ENCODE measurements around the gene ZFHX3. TPM values are rescaled to one million over a fixed set of nuclear protein-coding genes. Genes with fewer than 3 reads are reported as not detected.

Gene ZFHX3
- total and polyA plus RNA-seq, 9 donors, result 3.4 to 17.6 (median 11.9) TPM

GRCh38 chr16:72793716-72794115 lies 254.2 kb downstream of the ZFHX3 start:
- intact Hi-C loops (cut with DNase I), result no loop called here
- 96 to 99% (median 97%) methylated on average over 12 of the region's 12 CpGs for WGBS, 3 donors
- no peak for TF ChIP-seq POLR2A (IDR thresholded peaks at IDR 0.05)
- no peak for DNase-seq
- H3K4me3 ChIP-seq, result no peak overlapping the region
- no peak overlapping the region for H3K27ac ChIP-seq
- no peaks in the 10 kb centered on the region for H3K4me1 ChIP-seq (ENCODE audit: insufficient read depth)
- no peaks in the 10 kb centered on the region for H3K9me3 ChIP-seq
- H3K36me3 ChIP-seq, result no peaks in the 10 kb centered on the region
- no peaks in the 10 kb centered on the region for H3K27me3 ChIP-seq

- Histone ChIP-seq H3K4me3 (no peak overlapping the region), H3K27me3 (no peaks in the 10 kb centered on the region), H3K4me1 (ENCODE audit: insufficient read depth) (no peaks in the 10 kb centered on the region), H3K9me3 (no peaks in the 10 kb centered on the region), H3K36me3 (no peaks in the 10 kb centered on the region), H3K27ac (no peak overlapping the region)
- no peak for DNase-seq
- WGBS, 3 donors, result 97 to 100% (median 99%) methylated on average over 5 of the region's 5 CpGs
- no peak for TF ChIP-seq CTCF (IDR thresholded peaks at IDR 0.05)
- no peak for TF ChIP-seq EP300 (IDR thresholded peaks at IDR 0.05)
- no peak for TF ChIP-seq POLR2A (IDR thresholded peaks at IDR 0.05)
- intact Hi-C loops (cut with DNase I), result no loop called here
These were observed 254.9 kb downstream of the ZFHX3 start for GRCh38 chr16:72793017-72793416.

- H3K27me3 ChIP-seq, result no peaks in the 10 kb centered on the region
- no peak for DNase-seq
- intact Hi-C loops (cut with DNase I), result no loop called here
- no peak for TF ChIP-seq POLR2A (IDR thresholded peaks at IDR 0.05)
- no peak for TF ChIP-seq EP300 (IDR thresholded peaks at IDR 0.05)
- TF ChIP-seq CTCF (IDR thresholded peaks at IDR 0.05), result no peak
- H3K4me1 ChIP-seq (ENCODE audit: insufficient read depth), result no peaks in the 10 kb centered on the region
- H3K9me3 ChIP-seq, result no peaks in the 10 kb centered on the region
- H3K27ac ChIP-seq, result no peak overlapping the region
- H3K4me3 ChIP-seq, result no peak overlapping the region
- no peaks in the 10 kb centered on the region for H3K36me3 ChIP-seq
These were observed 256.1 kb downstream of the ZFHX3 start for GRCh38 chr16:72791786-72792185.

GRCh38 chr16:72789921-72790320 lies 258.0 kb downstream of the ZFHX3 start:
- no peak overlapping the region for H3K4me3 ChIP-seq
- H3K4me1 ChIP-seq (ENCODE audit: insufficient read depth), result no peaks in the 10 kb centered on the region
- DNase-seq, result no peak
- intact Hi-C loops (cut with DNase I), result no loop called here
- no peak overlapping the region for H3K27ac ChIP-seq
- no peak for TF ChIP-seq EP300 (IDR thresholded peaks at IDR 0.05)
- no peak for TF ChIP-seq CTCF (IDR thresholded peaks at IDR 0.05)
- no peak for TF ChIP-seq POLR2A (IDR thresholded peaks at IDR 0.05)
- no peaks in the 10 kb centered on the region for H3K9me3 ChIP-seq
- no peaks in the 10 kb centered on the region for H3K36me3 ChIP-seq
- no peaks in the 10 kb centered on the region for H3K27me3 ChIP-seq
- WGBS, 3 donors, result 96 to 99% (median 97%) methylated on average over 5 of the region's 5 CpGs

- no peaks in the 10 kb centered on the region for H3K36me3 ChIP-seq
- intact Hi-C loops (cut with DNase I), result no loop called here
- 96 to 98% (median 96%) methylated on average over 7 of the region's 7 CpGs for WGBS, 3 donors
These were observed 258.5 kb downstream of the ZFHX3 start for GRCh38 chr16:72789465-72789864.

More at GRCh38 chr16:72789465-72789864, 258.5 kb downstream of the ZFHX3 start:
- Histone ChIP-seq H3K27me3 (no peaks in the 10 kb centered on the region), H3K27ac (no peak overlapping the region), H3K4me1 (ENCODE audit: insufficient read depth) (no peaks in the 10 kb centered on the region), H3K4me3 (no peak overlapping the region), H3K9me3 (no peaks in the 10 kb centered on the region)
- no peak for TF ChIP-seq POLR2A (IDR thresholded peaks at IDR 0.05)
- no peak for TF ChIP-seq CTCF (IDR thresholded peaks at IDR 0.05)
- TF ChIP-seq EP300 (IDR thresholded peaks at IDR 0.05), result no peak
- no peak for DNase-seq

All from ovary (tissue), 9 donors.